Liver (tissue), 3 donors: ENCODE measurements around the gene ABCC3.

Source experiments
- EGR1 ChIP-seq, 2 donors: IDR thresholded peaks; 2 replicates each; pipeline ENCODE4 v1.6.1; 2016 to 2018; ENCODE audit warnings: antibody characterized with exemption in 2 of 2, low read depth in 2 of 2
- JUND ChIP-seq, 2 donors: IDR thresholded peaks; 2 replicates each; pipeline ENCODE4 v1.6.1; 2016; ENCODE audit warnings: antibody characterized with exemption in 2 of 2
- TF ChIP-seq, protein P1 (sequence below): fragments of 150-350 bp; IDR thresholded peaks from 2 replicates; pipeline ENCODE4 v1.5.1; 2017; ENCODE audit warnings: improper control_type of control experiment, low read depth, low read length; ENCODE audit not compliant: missing input control
- TF ChIP-seq, protein P2 (sequence below): IDR thresholded peaks from 2 replicates; pipeline ENCODE4 v1.6.1; 2016; ENCODE audit warnings: antibody characterized with exemption, mild to moderate bottlenecking
- TF ChIP-seq, protein P3 (sequence below): IDR thresholded peaks from 2 replicates; pipeline ENCODE4 v1.6.1; 2016; ENCODE audit warnings: antibody characterized with exemption
- donor health status: healthy.
- donor health status: healthy.

DNA sequence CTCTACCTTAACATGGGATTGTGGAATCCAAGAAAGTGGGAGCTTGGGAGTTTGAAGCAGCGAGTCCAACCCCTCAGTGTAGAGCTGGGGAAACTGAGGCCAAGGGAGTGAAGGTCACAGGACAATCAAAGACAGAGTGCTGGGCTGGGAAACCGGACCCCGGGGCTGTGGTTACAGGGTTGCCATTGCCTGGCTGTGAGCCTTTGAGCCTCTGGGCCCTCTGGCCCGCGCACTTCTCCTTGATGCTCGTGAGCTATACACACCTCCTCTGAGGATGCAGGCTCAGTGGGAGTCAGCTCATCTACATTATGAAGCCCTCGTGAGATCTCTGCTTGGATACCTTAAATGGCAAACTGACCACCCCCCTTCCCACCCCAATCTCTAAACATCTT, 2.1 kb downstream of the ABCC3 start:
- TF ChIP-seq, protein P1, sequence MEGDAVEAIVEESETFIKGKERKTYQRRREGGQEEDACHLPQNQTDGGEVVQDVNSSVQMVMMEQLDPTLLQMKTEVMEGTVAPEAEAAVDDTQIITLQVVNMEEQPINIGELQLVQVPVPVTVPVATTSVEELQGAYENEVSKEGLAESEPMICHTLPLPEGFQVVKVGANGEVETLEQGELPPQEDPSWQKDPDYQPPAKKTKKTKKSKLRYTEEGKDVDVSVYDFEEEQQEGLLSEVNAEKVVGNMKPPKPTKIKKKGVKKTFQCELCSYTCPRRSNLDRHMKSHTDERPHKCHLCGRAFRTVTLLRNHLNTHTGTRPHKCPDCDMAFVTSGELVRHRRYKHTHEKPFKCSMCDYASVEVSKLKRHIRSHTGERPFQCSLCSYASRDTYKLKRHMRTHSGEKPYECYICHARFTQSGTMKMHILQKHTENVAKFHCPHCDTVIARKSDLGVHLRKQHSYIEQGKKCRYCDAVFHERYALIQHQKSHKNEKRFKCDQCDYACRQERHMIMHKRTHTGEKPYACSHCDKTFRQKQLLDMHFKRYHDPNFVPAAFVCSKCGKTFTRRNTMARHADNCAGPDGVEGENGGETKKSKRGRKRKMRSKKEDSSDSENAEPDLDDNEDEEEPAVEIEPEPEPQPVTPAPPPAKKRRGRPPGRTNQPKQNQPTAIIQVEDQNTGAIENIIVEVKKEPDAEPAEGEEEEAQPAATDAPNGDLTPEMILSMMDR: no peak
- TF ChIP-seq, protein P2, sequence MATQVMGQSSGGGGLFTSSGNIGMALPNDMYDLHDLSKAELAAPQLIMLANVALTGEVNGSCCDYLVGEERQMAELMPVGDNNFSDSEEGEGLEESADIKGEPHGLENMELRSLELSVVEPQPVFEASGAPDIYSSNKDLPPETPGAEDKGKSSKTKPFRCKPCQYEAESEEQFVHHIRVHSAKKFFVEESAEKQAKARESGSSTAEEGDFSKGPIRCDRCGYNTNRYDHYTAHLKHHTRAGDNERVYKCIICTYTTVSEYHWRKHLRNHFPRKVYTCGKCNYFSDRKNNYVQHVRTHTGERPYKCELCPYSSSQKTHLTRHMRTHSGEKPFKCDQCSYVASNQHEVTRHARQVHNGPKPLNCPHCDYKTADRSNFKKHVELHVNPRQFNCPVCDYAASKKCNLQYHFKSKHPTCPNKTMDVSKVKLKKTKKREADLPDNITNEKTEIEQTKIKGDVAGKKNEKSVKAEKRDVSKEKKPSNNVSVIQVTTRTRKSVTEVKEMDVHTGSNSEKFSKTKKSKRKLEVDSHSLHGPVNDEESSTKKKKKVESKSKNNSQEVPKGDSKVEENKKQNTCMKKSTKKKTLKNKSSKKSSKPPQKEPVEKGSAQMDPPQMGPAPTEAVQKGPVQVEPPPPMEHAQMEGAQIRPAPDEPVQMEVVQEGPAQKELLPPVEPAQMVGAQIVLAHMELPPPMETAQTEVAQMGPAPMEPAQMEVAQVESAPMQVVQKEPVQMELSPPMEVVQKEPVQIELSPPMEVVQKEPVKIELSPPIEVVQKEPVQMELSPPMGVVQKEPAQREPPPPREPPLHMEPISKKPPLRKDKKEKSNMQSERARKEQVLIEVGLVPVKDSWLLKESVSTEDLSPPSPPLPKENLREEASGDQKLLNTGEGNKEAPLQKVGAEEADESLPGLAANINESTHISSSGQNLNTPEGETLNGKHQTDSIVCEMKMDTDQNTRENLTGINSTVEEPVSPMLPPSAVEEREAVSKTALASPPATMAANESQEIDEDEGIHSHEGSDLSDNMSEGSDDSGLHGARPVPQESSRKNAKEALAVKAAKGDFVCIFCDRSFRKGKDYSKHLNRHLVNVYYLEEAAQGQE: no peak
- TF ChIP-seq EGR1 (IDR thresholded peaks at IDR 0.05; ENCODE audit: low read depth in 2 of 2) (no peak), JUND (IDR thresholded peaks at IDR 0.05) (no peak)
- TF ChIP-seq, protein P3, sequence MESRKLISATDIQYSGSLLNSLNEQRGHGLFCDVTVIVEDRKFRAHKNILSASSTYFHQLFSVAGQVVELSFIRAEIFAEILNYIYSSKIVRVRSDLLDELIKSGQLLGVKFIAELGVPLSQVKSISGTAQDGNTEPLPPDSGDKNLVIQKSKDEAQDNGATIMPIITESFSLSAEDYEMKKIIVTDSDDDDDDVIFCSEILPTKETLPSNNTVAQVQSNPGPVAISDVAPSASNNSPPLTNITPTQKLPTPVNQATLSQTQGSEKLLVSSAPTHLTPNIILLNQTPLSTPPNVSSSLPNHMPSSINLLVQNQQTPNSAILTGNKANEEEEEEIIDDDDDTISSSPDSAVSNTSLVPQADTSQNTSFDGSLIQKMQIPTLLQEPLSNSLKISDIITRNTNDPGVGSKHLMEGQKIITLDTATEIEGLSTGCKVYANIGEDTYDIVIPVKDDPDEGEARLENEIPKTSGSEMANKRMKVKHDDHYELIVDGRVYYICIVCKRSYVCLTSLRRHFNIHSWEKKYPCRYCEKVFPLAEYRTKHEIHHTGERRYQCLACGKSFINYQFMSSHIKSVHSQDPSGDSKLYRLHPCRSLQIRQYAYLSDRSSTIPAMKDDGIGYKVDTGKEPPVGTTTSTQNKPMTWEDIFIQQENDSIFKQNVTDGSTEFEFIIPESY: no peak
